ELR (cell line): Measurements from ENCODE around the gene RAMP3.
"Not testable (repeated sequence)": the region's sequence is repeated elsewhere in the genome, so short reads cannot be mapped to it uniquely, and the experiment has no call there.

ENCODE experiments used
- DNase-seq: peaks from one replicate; pipeline ENCODE4 v3.0.0-alpha.2; 2015; ENCODE audit warnings: low read depth

The RAMP3 gene

DNA sequence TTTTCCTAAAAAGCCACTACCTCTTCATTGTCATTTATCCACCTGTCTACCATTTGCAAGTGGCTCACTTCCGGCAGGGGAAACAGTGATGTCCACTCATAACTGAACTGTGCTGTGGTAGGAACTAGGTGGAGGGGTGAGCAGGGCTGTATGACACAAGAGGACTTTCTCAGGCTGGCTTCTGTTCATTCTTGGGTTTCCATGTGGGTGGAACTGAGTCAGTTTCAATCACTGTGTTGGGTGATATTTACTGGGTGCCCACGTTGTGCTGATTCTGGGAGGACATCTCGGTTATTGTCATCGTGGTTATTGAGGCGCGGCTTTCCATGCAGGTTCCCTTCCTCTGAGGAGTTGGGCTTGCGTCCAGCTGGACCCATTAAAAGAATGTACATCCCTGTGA is 38.8 kb downstream of the RAMP3 start:
- DNase-seq: no peak

DNA sequence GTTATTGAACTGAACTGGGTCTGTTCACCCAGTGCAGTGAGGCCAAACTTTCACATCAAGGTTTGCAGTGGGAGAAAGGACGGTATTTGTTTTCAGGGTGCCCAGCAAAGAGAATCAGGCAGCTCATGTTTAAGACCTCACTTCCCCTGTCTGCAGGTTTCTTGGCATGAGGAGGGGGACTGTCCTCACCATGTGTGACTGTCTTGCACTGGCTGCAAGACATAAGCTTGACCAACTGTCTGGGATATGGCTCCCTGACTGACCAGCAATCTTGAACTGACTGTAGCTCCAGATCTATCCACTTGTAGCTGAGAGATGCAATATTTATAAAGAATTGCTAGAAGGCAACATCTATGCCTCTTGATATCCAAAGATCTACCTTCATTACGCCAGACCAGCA is 39.9 kb downstream of the RAMP3 start:
- DNase-seq: no peak

DNA sequence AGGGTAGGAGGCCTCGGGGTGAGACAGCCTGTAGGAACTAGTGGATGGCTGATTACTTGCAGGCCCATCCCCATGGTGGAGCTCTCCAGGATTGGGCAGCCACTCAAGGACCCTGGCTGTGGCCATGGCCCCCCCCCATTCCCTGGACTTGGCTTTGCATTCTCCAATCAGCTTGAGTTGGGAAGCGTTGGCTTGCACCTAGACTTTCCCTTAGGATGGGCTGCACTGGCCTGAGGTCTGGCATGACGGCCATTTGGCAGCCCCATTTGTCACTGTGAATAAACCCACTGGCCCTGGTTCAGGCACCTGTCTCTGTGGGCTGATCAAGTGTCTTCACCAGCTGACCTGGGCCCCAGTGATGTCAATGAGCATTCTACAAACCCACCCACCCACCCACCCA is 41.4 kb downstream of the RAMP3 start:
- DNase-seq: no peak

DNA sequence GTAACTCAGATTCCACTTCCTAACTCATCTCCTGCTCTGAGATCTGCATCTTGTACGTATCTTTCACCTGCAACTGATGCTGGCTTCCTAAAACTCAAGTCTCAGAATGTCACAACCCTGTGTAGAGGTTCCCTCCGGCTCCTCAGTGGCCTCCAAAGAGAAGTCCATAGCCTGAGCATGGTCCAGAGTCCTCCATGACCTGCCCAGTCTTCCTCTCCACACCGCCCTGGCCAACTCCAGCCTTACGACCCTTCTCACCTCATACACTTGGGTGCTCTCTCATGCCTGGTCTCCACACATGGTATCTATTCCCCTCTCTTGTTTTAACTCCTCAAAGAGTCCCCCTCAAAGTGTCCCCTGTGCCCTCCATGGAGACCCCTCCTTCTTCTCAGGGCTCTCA is 41.9 kb downstream of the RAMP3 start:
- no peak for DNase-seq

DNA sequence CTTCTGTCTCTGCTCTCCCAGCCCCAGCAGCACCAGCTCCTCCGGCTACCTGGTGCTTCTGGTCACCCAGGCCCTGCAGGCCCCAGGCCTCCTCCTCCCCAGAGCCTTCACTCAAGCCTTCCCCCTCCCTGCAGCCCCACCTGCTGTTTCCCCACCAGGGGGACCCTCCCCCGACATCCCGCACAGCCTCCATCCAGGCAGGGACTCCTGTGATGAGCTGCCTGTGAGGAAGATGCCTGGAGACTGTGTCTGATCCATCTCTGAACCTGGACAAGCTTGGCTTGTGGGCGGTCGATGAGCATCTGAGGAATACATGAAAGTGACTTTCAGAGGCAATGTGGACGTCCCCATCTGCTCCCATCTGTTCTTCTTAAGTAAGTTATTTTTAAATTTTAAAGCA is 45.0 kb downstream of the RAMP3 start:
- no peak for DNase-seq

DNA sequence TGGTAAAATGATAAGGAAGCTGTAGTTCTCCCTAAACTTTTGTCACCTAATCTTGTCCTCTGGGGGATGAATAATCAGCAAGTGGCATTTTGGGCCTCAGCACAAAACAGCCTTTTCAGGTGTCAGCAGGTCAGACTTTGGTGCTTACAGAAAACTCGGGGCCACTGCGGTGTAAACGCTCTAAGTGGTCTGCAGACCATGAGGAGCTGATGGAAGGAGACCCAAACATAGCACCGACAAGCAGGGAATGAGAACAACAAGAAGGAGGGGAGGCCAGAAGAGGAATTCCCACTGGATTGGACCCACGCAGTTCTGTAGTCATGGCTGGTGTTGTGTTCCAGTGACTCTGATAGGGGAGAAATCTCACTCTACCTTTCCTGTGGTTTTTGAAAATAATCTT is 45.4 kb downstream of the RAMP3 start:
- no peak for DNase-seq

DNA sequence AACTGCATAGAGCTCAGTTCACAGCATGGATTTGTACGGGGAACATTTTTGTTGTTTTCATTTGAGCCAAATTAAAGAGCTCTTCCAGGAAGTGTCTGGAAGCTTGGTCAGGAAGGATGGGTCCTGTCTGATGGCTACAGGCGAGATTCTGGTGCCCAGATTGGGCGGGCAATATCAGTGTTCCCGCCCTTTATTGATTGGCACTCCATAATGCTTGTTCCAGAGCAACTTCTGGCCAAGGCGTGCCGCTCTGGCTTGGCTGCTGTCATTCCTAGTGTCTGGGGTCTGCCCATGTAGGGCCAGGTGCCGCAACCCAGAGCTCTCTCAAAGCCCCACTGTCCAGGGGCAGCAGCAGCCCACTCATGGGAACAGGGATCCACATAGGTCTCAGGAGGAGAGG is 45.9 kb downstream of the RAMP3 start:
- no peak for DNase-seq

DNA sequence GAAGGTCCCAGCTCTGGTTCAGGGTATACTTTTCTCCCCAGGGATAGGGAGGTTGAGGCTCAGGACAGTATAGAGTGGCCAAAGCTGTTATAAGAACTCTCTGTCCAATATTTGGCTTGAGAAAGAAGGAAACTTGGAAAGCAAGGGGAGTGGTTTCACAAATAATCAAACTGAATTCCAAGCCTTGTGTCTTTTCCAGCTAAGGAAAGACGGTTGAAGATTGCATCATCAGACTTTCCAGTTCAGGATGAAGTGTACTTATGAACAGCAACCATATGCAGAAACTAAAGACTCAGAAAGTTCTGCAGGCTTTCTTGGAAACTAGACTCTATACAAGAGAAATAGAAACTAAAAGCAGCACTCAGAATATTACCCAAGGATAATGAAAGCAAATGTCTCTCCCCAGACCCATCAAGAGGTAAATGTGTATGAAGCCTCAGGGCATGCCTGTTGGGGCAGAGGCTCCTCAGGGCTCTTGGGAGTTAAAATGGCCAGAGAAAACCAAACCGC is 46.4 kb downstream of the RAMP3 start:
- DNase-seq: peak; percentile 15

DNA sequence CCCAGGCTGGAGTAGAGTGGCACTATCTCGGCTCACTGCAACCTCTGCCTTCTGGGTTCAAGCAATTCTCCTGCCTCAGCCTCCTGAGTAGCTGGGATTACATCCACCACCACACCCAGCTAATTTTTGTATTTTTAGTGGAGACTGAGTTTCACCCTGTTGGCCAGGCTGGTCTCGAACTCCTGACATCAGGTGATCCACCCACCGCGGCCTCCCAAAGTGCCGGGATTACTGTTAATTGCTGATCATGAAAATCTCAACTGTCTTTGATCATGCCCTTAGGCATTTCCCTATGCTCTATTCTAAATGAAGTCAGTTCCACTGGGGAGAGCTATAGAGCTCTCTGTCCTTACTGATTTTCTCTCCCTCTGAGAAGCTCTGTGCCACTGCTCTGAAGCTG is 48.7 kb downstream of the RAMP3 start:
- not testable (repeated sequence) for DNase-seq

DNA sequence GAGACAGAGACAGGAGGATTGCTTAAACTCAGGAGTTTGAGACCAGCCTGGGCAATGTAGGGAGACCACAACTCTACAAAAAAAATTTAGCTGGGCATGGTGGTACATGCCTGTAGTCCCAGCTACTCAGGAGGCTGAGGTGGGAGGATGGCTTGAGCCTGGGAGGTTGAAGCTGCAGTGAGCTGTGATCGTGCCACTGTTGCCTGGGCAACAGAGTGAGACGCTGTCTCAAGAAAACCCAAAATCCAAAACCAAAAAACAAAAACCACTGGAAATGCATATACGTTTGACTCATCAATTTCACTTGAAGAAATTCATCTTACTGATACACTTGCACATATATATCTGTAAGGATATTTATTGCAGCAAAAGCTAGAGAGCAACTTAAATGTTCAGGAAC is 52.3 kb downstream of the RAMP3 start:
- not testable (repeated sequence) for DNase-seq

DNA sequence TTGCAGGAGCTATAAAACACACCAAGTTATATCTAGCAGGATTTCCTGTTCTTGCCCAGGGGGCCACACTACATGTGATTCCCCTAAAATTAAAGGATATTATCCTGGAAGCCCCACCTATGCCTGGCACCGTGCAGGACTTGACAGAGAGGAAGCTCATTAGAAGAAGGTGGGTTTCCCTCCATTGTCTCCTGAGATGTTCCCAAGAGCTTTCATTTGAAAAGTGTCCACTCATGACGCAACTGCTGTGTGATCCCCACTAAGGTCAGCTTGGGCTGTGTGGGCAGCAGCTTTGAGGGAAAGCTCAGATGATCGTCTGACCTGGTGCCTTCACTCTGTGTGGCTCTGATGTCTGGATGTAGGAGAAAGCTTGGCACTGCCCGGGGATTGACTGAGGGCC is 53.5 kb downstream of the RAMP3 start:
- DNase-seq: no peak

DNA sequence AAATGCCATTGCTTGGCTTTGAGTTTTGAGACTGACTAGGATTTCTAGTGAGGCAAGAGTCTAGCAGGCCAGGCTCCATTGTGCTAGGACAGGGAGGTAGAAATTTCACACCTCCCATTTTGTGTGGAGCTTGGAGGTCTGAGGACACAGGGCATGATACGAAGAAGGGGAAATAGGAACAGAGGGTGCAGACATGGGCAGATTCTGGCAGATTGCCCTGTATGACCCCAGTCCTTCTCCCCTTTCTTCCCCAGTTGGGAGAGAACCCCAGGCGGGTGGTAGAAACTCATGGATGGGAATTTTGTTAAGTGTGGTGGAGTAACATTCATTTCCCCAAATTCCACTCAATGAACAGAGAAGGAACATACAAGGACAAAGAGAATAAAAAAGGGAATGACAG is 54.4 kb downstream of the RAMP3 start:
- DNase-seq: no peak

DNA sequence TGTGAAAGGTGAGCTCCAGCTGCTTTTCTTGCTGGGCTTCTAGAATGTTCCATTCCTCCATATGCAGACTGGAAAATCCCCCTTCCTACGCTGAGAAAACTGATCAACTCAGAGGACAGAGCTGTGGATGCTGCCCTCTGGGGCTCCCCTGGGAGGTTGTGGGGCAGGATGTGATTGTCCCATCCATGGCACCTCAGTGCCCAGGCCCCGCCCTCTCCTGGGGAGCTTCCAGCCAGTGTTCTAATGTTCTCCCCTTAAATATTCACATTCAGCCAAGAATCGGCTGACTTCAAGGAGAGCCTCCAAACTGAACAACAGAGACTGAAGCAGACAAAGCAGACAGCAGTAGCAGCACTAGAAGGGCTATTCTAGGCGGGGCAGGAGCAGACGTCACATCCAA is 55.0 kb downstream of the RAMP3 start:
- DNase-seq: no peak

DNA sequence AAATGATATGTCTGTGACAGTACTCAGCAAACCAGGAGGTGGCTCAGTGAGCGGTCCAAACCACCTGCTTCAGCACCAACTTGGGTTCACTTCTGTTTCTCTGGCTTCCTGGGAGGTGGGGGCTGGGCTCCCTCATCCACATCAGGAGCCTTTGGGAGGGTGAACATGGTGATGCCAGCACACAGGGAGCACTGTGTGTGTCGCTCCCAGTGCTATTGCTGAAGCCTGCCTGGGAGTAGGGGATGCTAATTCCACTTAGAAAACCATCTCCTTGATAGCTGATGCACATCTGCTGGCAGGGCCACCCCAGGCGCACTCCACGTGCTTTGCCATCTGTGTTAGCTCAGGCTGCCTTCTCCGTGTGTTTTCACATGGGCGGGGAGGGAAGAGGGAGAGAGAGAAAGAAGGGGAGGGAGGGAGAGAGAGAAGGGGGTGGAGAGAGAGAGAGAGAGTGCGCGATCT is 58.0 kb downstream of the RAMP3 start:
- no peak for DNase-seq

DNA sequence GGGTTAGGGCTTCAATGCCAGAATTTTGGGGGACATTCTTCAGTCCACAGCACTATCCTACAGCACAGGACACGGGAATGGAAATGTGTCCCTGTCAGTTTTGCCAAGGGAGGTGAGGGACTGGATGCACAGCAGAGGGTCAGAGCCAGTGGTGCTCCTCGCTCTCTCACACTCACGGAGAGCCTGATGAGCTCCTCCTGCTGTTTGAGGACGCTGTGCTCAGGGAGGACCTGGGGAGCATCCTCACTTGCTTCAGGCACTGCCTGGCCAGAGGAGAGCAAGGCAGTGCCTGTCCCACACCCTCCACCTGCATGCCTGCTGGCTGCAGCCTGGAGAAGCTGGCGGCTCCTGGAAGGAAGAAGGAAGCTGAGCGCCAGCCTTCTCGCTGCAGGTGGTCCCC is 58.6 kb downstream of the RAMP3 start:
- DNase-seq: no peak

DNA sequence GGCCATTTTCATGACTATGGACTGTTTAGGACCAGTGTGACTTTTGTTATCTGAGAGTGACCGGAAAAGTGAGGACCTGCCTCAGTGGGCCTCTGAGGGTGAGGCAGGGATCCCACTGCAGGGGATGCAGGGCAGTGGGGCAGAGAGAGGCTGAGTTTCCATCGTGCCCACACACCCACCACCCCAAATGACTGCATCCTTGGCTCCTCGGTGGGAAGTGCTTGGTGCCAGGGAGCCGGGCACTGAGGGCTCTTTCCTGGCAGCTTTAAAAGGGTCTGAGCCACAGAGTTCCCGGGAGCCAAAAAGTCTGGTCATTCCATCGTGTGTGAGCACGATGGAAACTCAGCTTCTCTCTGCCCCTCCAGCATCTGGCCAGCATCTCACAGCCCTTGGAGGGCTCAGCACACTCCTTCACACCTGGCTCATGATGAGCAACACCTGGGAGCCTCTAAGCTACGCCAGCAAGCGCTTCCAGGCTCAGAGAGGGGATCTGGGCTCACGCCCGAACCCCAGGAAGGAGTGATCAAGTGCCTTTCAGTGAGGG is 59.1 kb downstream of the RAMP3 start:
- DNase-seq: no peak

DNA sequence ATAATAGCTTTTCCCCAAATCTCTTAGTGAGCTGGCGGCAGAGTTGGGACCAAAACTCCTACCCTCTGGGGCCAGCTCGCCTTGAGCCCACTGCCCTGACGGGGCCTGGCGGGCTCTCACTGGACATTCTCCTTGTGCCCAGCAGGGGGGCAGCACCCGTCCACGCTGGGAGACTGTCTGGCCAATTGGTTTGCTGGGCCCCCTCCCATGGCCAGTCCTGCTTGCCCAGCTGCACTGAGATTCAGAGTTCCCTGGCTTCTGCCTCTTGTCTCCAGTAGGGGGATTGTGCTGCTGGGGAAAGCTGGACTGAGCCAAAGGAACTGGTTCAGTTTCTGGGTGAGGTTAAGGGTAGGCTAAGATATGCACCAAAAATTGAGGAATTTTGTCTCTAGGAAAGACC is 59.8 kb downstream of the RAMP3 start:
- DNase-seq: peak; percentile 46

DNA sequence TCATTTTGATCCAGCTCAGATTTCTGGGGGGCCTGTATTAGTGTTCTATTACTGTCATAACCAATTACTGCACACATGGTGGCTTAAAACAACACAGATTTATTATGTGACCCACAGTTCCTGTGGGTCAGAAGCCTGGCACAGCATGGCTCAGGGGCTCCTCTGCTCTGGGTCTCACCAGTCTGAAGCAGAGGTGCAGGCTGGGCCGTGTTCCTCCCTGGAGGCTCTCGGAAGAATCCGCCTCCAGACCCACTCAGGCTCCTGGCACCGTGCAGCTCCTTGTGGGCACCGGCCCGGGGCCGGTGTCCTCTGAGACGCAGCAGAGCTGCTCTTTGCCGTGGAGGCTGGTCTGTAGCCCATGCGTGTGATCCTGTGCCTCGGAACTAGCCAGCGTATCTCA is 61.5 kb downstream of the RAMP3 start:
- no peak for DNase-seq

DNA sequence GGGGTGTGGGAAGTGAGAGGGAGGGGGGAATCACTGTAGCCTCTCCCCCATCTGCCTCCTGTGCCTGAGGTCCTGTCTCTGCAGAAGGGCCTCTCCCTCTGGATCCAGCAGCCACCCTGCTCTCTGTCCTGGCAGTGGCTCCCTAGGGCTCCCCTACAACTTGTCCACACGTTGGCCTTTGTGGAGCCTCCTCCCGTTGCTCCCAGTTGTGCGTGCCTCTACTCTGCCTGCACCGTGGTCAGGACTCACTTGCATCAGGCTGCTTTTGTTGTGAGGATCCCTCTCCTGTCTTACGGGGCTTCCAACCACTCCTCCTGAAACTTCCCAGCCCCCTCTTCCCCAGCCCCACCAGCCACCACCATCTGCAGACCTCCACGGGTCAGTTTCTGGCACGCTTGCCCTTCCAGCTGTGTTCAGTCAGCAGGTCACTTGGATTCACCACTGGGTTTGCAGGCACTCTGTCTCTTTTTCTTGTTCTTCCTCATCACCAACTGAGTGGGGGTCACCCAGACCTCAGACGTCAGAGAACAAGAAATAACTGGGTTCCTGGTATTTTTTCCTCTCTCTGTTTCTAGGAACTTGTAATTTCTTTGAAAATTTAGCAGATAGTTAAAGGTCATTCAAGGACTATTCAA is 62.3 kb downstream of the RAMP3 start:
- DNase-seq: no peak

DNA sequence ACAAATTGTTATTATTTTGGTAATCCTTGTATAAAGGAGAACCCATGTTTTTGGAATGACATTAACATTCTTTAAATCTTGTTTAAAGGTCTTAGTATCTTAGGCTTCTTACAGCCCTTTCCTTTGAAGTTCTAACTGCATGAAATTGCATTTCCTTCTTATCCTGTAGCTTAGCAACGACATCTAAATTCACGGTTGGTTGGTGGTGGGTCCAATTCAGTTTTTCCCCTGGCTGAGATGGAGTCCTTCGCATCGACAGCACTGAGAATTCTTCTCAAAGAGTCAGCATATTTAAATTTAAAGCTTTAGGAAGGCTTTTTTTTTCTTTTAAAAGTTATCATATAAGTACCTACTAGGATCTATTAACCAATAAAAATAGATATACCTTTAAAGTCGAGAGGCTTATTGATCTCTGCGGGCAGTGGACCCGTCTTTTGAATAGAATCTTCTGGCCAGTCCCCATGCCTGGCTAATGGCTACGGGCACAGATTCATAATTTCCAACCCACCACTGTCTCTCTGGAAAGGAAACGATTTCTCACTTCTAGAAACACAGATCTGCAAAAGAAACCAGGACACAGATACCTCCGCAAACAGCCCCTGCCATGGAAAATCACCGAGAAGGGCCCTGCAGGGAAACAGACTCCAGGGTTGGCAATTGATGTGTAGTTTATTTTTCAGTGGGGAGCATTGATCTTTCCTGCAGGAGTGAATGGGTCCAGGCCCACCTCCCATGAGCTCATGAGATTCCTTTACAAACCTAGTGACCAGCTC is 63.4 kb downstream of the RAMP3 start:
- DNase-seq: no peak

DNA sequence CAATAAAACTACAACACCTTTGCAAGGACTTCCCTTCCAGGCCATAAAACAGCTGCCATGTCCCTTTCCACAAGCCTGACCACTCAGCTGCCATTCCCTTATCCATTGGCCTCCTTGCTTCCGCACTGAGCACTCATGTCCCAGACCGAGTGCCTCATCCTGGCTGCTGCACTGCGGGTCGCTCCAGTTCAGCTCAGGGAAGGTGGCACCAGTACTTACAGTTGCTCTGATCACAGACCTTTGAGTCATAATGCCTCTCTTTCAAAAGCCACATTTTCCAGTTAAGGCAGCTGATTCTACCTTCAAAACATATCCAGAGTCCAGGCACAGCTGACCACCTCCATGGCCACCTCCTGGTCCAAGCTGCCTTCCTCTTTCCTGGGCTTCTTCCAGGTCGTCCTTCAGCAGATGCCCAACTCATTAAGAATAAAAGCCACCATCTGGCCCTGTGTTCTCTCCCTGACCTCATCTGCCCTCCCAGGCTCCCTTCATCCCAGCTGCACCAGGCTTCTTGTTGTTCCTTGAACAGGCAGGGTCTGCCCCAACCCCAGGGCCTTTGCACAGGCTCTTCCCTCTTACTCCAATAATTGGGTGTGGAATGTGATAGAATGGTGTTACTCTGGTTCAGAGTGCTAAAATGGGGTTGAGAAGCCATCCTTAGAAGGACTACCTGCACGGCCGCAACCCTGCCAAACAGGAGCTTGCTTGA is 64.5 kb downstream of the RAMP3 start:
- DNase-seq: no peak

DNA sequence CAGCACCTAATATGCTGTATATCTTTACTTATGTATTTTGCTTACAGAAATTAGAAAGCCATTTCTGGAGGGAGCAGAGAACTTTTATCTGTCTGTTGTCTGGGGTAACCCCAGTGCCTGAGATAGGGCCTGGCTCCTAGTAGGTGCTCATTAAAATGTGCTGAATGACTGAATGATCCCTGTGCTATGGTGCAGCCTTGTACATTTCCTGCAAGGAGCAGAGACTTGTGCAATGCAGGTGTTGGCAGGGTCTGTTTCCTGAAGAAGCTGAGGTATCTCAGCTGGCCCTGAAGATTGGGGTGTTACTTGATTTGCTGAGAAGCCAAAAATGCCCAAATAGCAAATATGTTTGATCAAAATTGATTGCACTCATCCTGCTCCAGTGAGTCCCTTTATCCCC is 65.5 kb downstream of the RAMP3 start:
- no peak for DNase-seq
